Tibial nerve (tissue), 4 donors: ENCODE results near the gene CD34. TPM values are rescaled to one million over a fixed set of nuclear protein-coding genes. Genes with fewer than 3 reads are reported as not detected.

Source experiments
- DNase-seq, 2 donors: peaks; one replicate each; pipeline ENCODE4 v3.0.0-alpha.2; 2019; ENCODE audit warnings: low spot score in 2 of 2
- H3K27ac ChIP-seq, 4 donors: fragments of 200-600 bp; sonication (generic) in 3 of 4; one replicate each; pipeline ENCODE4 v1.5.1; 2017 to 2019; ENCODE audit warnings: mild to moderate bottlenecking in 1 of 4
- H3K27me3 ChIP-seq, 2 donors: fragments of 200-600 bp; sonication (generic) in 1 of 2; one replicate each; pipeline versions ENCODE4 v1.5.1 to v1.6.0; 2017 to 2019
- H3K36me3 ChIP-seq, 3 donors: fragments of 200-600 bp; sonication (generic); one replicate each; pipeline ENCODE4 v1.5.1; 2018 to 2019
- H3K4me1 ChIP-seq, 4 donors: fragments of 200-600 bp; sonication (generic) in 3 of 4; one replicate each; pipeline ENCODE4 v1.5.1; 2017 to 2019
- H3K4me3 ChIP-seq, 4 donors: fragments of 200-600 bp; sonication (generic) in 3 of 4; one replicate each; pipeline ENCODE4 v1.5.1; 2017 to 2019; ENCODE audit warnings: mild to moderate bottlenecking in 1 of 4, moderate library complexity in 1 of 4
- H3K9me3 ChIP-seq, 4 donors: fragments of 200-600 bp; sonication (generic) in 3 of 4; one replicate each; pipeline ENCODE4 v1.5.1; 2017 to 2019
- EP300 ChIP-seq, 2 donors: sonication (generic); formaldehyde crosslinking; IDR thresholded peaks; one replicate each; pipeline ENCODE4 v1.6.1; 2017; ENCODE audit warnings: antibody characterized with exemption in 2 of 2, mild to moderate bottlenecking in 1 of 2
- POLR2A ChIP-seq, 2 donors: fragments of 450-650 bp; IDR thresholded peaks; one replicate each; pipeline ENCODE4 v1.6.1; 2017; ENCODE audit warnings: antibody characterized with exemption in 2 of 2, mild to moderate bottlenecking in 2 of 2, moderate library complexity in 2 of 2
- WGBS, 2 donors: methylation state at CpG; one replicate each; pipeline ENCODE4 v1.1.5; 2018; 5-methylcytosine and 5-hydroxymethylcytosine counted together
- total RNA-seq, 4 donors: library from RNA; depleted of rRNA; stranded (reverse); fragments of >200 nt; gene quantifications; one replicate each; pipeline ENCODE4 v1.1.0, GENCODE V29; 2016
- TF ChIP-seq, protein P1 (sequence below), 5 experiments: fragments of 200-600 bp in 3 of 5; fragments of 450-650 bp in 2 of 5; sonication (generic) in 3 of 5; IDR thresholded peaks; one replicate each; pipeline ENCODE4 v1.5.1; 2016 to 2019; ENCODE audit warnings: antibody characterized with exemption in 5 of 5, mild to moderate bottlenecking in 3 of 5, moderate library complexity in 2 of 5

CD34 gene
- total RNA-seq, 4 donors from 2014 or later, result 38.5 to 73.7 (median 55.3) TPM

DNA sequence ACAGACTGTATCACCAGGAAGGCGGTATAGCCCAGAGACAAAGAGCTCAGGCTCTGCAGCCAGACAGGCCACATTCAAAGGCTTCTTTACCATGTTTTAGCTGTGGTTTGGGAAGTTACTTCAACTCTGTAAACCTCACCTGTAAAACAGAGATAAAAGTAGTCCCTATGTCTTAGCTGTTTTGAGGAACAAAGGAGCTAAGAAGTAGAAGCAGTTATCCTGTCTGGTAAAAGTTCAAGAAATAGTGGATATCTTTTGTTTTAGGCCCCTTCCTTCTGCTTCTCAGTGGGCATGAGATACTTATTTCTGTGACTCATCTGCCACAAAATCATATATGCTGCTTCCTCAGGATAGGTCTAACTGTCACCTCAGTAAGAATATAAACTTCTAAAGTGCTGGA is 6.5 kb downstream of the CD34 start:
- DNase-seq, result peak in 1 of 2 donors; percentile 3
- TF ChIP-seq EP300 (IDR thresholded peaks at IDR 0.05) (no peak), POLR2A (IDR thresholded peaks at IDR 0.05) (no peak)
- TF ChIP-seq, protein P1, sequence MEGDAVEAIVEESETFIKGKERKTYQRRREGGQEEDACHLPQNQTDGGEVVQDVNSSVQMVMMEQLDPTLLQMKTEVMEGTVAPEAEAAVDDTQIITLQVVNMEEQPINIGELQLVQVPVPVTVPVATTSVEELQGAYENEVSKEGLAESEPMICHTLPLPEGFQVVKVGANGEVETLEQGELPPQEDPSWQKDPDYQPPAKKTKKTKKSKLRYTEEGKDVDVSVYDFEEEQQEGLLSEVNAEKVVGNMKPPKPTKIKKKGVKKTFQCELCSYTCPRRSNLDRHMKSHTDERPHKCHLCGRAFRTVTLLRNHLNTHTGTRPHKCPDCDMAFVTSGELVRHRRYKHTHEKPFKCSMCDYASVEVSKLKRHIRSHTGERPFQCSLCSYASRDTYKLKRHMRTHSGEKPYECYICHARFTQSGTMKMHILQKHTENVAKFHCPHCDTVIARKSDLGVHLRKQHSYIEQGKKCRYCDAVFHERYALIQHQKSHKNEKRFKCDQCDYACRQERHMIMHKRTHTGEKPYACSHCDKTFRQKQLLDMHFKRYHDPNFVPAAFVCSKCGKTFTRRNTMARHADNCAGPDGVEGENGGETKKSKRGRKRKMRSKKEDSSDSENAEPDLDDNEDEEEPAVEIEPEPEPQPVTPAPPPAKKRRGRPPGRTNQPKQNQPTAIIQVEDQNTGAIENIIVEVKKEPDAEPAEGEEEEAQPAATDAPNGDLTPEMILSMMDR (IDR thresholded peaks at IDR 0.05), result no peak
- Histone ChIP-seq H3K4me3 (no peak overlapping the region), H3K27ac (peak overlapping the region in 1 of 4 donors; percentile 48), H3K27me3 (no peaks in the 10 kb centered on the region), H3K36me3 (no peaks in the 10 kb centered on the region), H3K4me1 (peaks cover 0 to 24% (median 4%) of the 10 kb centered on the region in 4 donors), H3K9me3 (no peaks in the 10 kb centered on the region)
- 65 to 100% methylated on average over 1 of the region's 1 CpG for WGBS, 2 donors

DNA sequence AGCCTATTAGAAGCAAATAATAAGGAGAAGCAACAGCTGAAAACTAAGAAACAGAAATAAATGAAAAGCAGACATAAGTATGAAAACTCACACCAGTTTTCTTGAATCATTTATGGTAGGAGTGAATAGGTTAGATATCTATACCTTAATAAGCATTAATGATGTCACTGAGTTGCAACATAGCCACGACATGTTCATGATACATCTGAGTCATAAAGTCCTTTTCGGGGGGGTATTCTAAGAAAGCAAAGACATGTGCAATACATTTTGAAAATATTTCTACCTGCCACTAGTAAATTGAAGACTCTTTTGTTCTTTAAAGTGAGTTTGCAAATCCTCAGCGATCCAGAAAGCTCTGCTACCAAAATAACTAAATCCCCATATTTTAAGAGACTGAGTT is 7.2 kb downstream of the CD34 start:
- TF ChIP-seq, protein P1 (IDR thresholded peaks at IDR 0.05), result no peak
- TF ChIP-seq EP300 (IDR thresholded peaks at IDR 0.05) (no peak), POLR2A (IDR thresholded peaks at IDR 0.05) (no peak)
- no peaks in the 10 kb centered on the region for H3K9me3 ChIP-seq
- peak overlapping the region in 1 of 4 donors; percentile 48 for H3K27ac ChIP-seq
- DNase-seq, result no peak
- WGBS, 2 donors, result 73 to 75% methylated on average over 3 of the region's 3 CpGs
- H3K36me3 ChIP-seq, result no peaks in the 10 kb centered on the region
- H3K4me3 ChIP-seq, result no peak overlapping the region
- H3K4me1 ChIP-seq, result peaks cover 0 to 24% (median 4%) of the 10 kb centered on the region in 4 donors
- no peaks in the 10 kb centered on the region for H3K27me3 ChIP-seq

DNA sequence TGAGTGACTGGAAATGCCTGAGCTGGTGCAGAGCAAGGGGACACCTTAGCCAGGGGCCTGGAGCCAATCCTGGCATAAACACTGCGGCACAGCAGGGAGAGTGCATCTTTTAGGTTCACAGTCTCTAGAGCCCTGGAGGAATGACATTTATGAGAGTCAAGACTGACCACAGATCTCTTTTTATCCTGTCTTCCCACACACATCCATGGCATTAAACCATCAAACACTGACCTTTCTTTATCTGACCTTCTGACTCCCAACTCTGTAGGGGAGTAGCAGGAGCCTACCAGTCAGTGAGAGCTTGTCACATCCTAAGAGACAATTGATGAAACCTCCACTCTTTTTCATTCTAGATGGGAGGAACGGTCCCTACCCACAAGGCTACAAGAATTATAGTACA is 7.9 kb downstream of the CD34 start:
- H3K4me3 ChIP-seq, result no peak overlapping the region
- no peaks in the 10 kb centered on the region for H3K27me3 ChIP-seq
- DNase-seq, result no peak
- no peak for TF ChIP-seq POLR2A (IDR thresholded peaks at IDR 0.05)
- no peak for TF ChIP-seq EP300 (IDR thresholded peaks at IDR 0.05)
- TF ChIP-seq, protein P1 (IDR thresholded peaks at IDR 0.05), result no peak
- H3K27ac ChIP-seq, result peak overlapping the region in 1 of 4 donors; percentile 59
- peaks cover 0 to 26% (median 4%) of the 10 kb centered on the region in 4 donors for H3K4me1 ChIP-seq
- WGBS, 2 donors, result 53 to 70% methylated on average over 2 of the region's 2 CpGs
- no peaks in the 10 kb centered on the region for H3K36me3 ChIP-seq
- H3K9me3 ChIP-seq, result no peaks in the 10 kb centered on the region

DNA sequence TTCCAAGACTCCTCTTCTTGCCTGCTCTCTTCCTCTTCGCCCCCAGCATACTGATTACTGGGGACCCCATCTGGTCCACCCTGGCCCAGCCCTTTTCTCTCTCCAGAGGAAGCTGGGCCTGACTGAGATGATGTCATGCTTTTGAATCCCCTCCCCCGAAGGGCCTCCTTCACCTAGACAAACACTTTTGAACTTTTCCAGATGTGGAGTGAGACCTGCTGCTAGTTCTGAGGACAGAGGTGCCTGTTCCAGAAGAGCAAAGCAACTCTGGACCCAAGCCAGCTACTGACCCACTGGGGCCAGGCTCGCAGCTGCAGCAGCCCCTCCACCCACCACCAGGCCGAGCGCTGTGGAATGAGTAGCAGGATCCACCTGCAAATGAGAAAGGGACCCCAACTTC is 8.4 kb downstream of the CD34 start:
- H3K27ac ChIP-seq, result peak overlapping the region in 1 of 4 donors; percentile 59

DNA sequence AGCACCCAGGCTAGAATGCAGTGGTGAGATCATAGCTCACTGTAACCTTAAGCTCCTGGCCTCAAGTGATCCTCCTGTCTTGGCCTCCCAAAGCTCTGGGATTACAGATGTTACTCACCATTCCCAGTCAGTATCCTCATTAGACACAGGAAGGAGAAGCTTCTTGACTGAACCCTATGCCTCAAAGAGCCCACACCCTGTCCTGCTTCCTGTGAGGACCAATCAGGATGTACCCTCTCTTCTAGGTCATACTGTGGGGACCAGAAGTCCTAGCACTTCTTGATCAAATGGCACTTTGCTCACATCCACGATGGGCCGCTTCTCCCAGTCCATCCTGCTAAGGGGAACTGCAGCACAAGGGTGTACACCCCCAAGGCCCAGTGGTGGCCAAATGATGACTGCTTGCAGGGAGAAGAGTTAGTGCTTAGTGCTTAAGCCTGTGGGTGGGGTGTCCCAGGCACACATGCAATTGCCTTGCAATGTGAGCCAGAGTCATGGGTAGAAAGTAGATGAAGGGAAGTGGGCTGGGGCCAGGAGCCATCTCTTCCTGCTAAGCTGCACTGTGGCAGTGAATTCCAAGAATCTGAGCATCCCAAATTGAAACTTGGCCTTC is 9.8 kb downstream of the CD34 start:
- H3K36me3 ChIP-seq, result no peaks in the 10 kb centered on the region
- H3K4me3 ChIP-seq, result no peak overlapping the region
- H3K27me3 ChIP-seq, result no peaks in the 10 kb centered on the region
- no peak for DNase-seq
- WGBS, 2 donors, result 84 to 97% methylated on average over 2 of the region's 2 CpGs
- no peaks in the 10 kb centered on the region for H3K9me3 ChIP-seq
- no peak for TF ChIP-seq EP300 (IDR thresholded peaks at IDR 0.05)
- TF ChIP-seq, protein P1 (IDR thresholded peaks at IDR 0.05), result no peak
- TF ChIP-seq POLR2A (IDR thresholded peaks at IDR 0.05), result no peak
- peaks cover 0 to 31% (median 4%) of the 10 kb centered on the region in 4 donors for H3K4me1 ChIP-seq
- H3K27ac ChIP-seq, result no peak overlapping the region

More for the DNA sequence above, 8.4 kb downstream of the CD34 start:
- Histone ChIP-seq H3K27me3 (no peaks in the 10 kb centered on the region), H3K4me3 (no peak overlapping the region), H3K9me3 (no peaks in the 10 kb centered on the region), H3K4me1 (peaks cover 0 to 27% (median 4%) of the 10 kb centered on the region in 4 donors), H3K36me3 (no peaks in the 10 kb centered on the region)
- no peak for DNase-seq
- TF ChIP-seq EP300 (IDR thresholded peaks at IDR 0.05) (no peak), POLR2A (IDR thresholded peaks at IDR 0.05) (no peak)
- TF ChIP-seq, protein P1 (IDR thresholded peaks at IDR 0.05), result no peak
- 55 to 58% methylated on average over 2 to 5 of the region's 5 CpGs for WGBS, 2 donors
